Osteoblast (primary cell): ENCODE results near the gene TBX6. TPM values are rescaled to one million over a fixed set of nuclear protein-coding genes. Genes with fewer than 3 reads are reported as not detected.

Experiments used
- DNase-seq: peaks from one replicate; pipeline ENCODE4 v3.0.0; 2011; ENCODE audit warnings: low spot score, mixed read lengths; ENCODE audit not compliant: insufficient read length; ENCODE audit errors: missing footprints
- H2AFZ ChIP-seq: 2 replicates; pipeline ENCODE4 v1.6.0; 2011; ENCODE audit warnings: mild to moderate bottlenecking, low read length
- H3K27ac ChIP-seq: 2 replicates; pipeline ENCODE4 v1.5.1; 2011; ENCODE audit warnings: mild to moderate bottlenecking, low read depth, low read length, moderate library complexity
- H3K27me3 ChIP-seq: 2 replicates; pipeline ENCODE4 v1.6.0; 2012; ENCODE audit warnings: mild to moderate bottlenecking, control low read depth, inconsistent platforms, low read length, moderate library complexity; ENCODE audit not compliant: insufficient read depth
- H3K36me3 ChIP-seq: 2 replicates; pipeline ENCODE4 v1.5.1; 2011; ENCODE audit warnings: mild to moderate bottlenecking, low read length, control low read depth, moderate library complexity; ENCODE audit not compliant: insufficient read depth
- H3K4me1 ChIP-seq: 2 replicates; pipeline ENCODE4 v1.5.1; 2011; ENCODE audit warnings: mild to moderate bottlenecking, low read length, control low read depth, moderate library complexity; ENCODE audit not compliant: insufficient read depth
- H3K4me2 ChIP-seq: 2 replicates; pipeline ENCODE4 v1.6.0; 2011; ENCODE audit warnings: mild to moderate bottlenecking, low read length; ENCODE audit not compliant: insufficient read depth
- H3K4me3 ChIP-seq: fragments of 200-600 bp; sonication (generic); 3 replicates; pipeline ENCODE4 v1.5.1; 2012; ENCODE audit warnings: mild to moderate bottlenecking, low read length, inconsistent platforms; ENCODE audit not compliant: insufficient read depth
- H3K79me2 ChIP-seq: 2 replicates; pipeline ENCODE4 v1.6.0; 2012; ENCODE audit warnings: mild to moderate bottlenecking, low read length, control low read depth, inconsistent platforms; ENCODE audit not compliant: insufficient read depth
- H3K9me3 ChIP-seq: 2 replicates; pipeline ENCODE4 v1.5.1; 2011; ENCODE audit warnings: low read depth, low read length, control low read depth
- H4K20me1 ChIP-seq: 2 replicates; pipeline ENCODE4 v1.6.0; 2012; ENCODE audit warnings: mild to moderate bottlenecking, low read length, control low read depth; ENCODE audit not compliant: insufficient read depth
- CTCF ChIP-seq: IDR thresholded peaks from 2 replicates; pipeline ENCODE4 v1.5.1; 2011; ENCODE audit warnings: mild to moderate bottlenecking, low read depth, low read length, moderate library complexity; ENCODE audit errors: extremely low read depth
- total RNA-seq: library from RNA; depleted of rRNA; stranded (reverse); fragments of >200 nt; gene quantifications from 2 replicates; pipeline ENCODE4 v1.2.3, GENCODE V29; 2012

Gene TBX6
- total RNA-seq, 1 donor, result 0.36 TPM

DNA sequence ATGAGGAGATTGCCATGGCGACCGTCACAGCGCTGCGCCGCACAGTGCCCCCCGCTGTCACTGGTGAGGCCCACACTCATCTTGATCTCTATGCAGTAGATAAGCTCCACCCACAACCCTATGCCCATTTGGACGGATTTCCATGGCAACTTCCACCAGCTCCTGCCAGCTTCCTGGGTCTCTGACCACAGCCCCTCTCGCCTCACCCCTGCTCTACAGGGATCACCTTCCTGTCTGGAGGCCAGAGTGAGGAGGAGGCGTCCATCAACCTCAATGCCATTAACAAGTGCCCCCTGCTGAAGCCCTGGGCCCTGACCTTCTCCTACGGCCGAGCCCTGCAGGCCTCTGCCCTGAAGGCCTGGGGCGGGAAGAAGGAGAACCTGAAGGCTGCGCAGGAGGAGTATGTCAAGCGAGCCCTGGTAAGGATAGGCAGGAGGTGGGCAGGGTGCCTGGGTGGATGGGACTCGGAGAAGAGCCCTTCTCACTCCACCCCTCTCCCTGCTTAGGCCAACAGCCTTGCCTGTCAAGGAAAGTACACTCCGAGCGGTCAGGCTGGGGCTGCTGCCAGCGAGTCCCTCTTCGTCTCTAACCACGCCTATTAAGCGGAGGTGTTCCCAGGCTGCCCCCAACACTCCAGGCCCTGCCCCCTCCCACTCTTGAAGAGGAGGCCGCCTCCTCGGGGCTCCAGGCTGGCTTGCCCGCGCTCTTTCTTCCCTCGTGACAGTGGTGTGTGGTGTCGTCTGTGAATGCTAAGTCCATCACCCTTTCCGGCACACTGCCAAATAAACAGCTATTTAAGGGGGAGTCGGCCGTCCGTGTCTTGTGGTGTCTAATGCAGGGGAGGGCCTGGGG is 21.9 kb downstream of the TBX6 start:
- peak overlapping the region; percentile 43 for H3K27ac ChIP-seq
- no peak for TF ChIP-seq CTCF
- peaks cover 56% of the 10 kb centered on the region for H4K20me1 ChIP-seq
- peak overlapping the region; percentile 29 for H3K4me3 ChIP-seq
- peaks cover 63% of the 10 kb centered on the region for H3K79me2 ChIP-seq
- no peaks in the 10 kb centered on the region for H3K27me3 ChIP-seq
- H3K36me3 ChIP-seq, result peaks cover 69% of the 10 kb centered on the region
- peak; percentile 83 for DNase-seq
- peaks cover 33% of the 10 kb centered on the region for H3K4me1 ChIP-seq
- H2AFZ ChIP-seq, result no peak overlapping the region
- peak overlapping the region; percentile 30 for H3K4me2 ChIP-seq
- H3K9me3 ChIP-seq, result no peaks in the 10 kb centered on the region

DNA sequence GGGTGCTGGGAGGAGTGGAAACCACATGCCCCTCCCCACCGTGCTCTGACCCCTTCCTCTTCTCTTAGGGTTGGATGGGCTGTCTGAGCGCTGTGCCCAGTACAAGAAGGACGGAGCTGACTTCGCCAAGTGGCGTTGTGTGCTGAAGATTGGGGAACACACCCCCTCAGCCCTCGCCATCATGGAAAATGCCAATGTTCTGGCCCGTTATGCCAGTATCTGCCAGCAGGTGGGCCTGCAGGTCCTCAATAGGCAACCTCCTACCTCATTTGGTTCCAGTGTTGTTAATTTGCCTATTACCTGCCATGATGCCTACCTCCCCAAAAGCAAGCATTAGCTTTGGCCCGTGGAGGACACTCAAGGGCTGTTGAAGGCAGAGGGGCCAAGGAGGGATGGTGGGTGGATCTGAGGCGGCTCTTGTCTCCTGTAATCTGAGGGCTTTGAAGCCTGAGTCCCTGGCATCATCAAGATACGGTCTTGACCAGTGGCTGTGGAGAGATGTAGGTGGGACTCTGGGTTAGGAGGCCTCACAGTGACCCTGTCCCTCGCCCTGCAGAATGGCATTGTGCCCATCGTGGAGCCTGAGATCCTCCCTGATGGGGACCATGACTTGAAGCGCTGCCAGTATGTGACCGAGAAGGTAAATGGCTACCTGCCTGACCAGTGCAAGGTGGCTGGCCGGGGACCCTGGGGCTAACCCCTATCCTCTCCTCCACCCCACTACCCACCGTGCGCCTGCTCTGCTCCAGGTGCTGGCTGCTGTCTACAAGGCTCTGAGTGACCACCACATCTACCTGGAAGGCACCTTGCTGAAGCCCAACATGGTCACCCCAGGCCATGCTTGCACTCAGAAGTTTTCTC is 22.7 kb downstream of the TBX6 start:
- peak overlapping the region; percentile 30 for H3K4me2 ChIP-seq
- peaks cover 63% of the 10 kb centered on the region for H3K79me2 ChIP-seq
- H3K36me3 ChIP-seq, result peaks cover 69% of the 10 kb centered on the region
- no peaks in the 10 kb centered on the region for H3K27me3 ChIP-seq
- no peaks in the 10 kb centered on the region for H3K9me3 ChIP-seq
- H2AFZ ChIP-seq, result no peak overlapping the region
- H3K27ac ChIP-seq, result no peak overlapping the region
- DNase-seq, result peak; percentile 49
- H3K4me3 ChIP-seq, result no peak overlapping the region
- H4K20me1 ChIP-seq, result peaks cover 56% of the 10 kb centered on the region
- H3K4me1 ChIP-seq, result peaks cover 41% of the 10 kb centered on the region
- peak; percentile 57 for TF ChIP-seq CTCF

DNA sequence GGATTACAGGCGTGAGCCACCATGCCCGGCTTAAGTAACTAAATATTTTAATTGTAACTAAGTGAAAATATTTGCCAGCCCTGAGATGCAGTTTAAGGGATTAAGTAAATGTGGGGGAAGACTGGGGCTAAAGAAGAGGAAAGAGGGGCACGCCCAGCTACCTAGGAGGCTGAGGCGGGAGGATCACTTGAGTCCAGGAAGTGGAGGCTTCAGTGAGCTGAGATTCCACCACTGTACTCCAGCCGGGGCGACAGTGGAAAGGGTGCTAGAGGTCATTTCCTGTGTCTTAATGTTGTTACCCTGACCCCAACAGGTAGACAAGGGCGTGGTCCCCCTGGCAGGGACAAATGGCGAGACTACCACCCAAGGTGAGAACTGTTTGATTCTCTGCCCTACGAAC is 23.4 kb downstream of the TBX6 start:
- no peak overlapping the region for H3K4me3 ChIP-seq
- peak overlapping the region; percentile 29 for H3K4me2 ChIP-seq
- peaks cover 68% of the 10 kb centered on the region for H3K79me2 ChIP-seq
- H3K27me3 ChIP-seq, result no peaks in the 10 kb centered on the region
- peaks cover 56% of the 10 kb centered on the region for H4K20me1 ChIP-seq
- peak; percentile 68 for DNase-seq
- no peak overlapping the region for H2AFZ ChIP-seq
- H3K9me3 ChIP-seq, result no peaks in the 10 kb centered on the region
- H3K27ac ChIP-seq, result peak overlapping the region; percentile 43
- TF ChIP-seq CTCF, result no peak
- peaks cover 69% of the 10 kb centered on the region for H3K36me3 ChIP-seq
- peaks cover 48% of the 10 kb centered on the region for H3K4me1 ChIP-seq

GRCh38 chr16:30067584-30067916 is 24.2 kb downstream of the TBX6 start:
- Histone ChIP-seq H3K79me2 (peaks cover 68% of the 10 kb centered on the region), H2AFZ (no peak overlapping the region), H3K4me3 (peak overlapping the region; percentile 95), H3K4me1 (peaks cover 50% of the 10 kb centered on the region), H3K4me2 (peak overlapping the region; percentile 99), H3K27me3 (no peaks in the 10 kb centered on the region), H3K36me3 (peaks cover 61% of the 10 kb centered on the region), H3K9me3 (no peaks in the 10 kb centered on the region), H4K20me1 (peaks cover 56% of the 10 kb centered on the region), H3K27ac (peak overlapping the region; percentile 96)
- DNase-seq, result no peak
- no peak for TF ChIP-seq CTCF
